ENCODE results near the gene PPM1A.

Gene PPM1A

GRCh38 chr14:60227291-60227690 is 21.7 kb upstream of the PPM1A start:
- DNase-seq: peak; percentile 32

GRCh38 chr14:60229614-60230013 is 19.4 kb upstream of the PPM1A start:
- no peak for DNase-seq

- DNase-seq: no peak
Measured at GRCh38 chr14:60232185-60232584, 16.8 kb upstream of the PPM1A start.

- DNase-seq: no peak
Measured at GRCh38 chr14:60233251-60233650, 15.8 kb upstream of the PPM1A start.

- no peak for DNase-seq
Measured at GRCh38 chr14:60233891-60234290, 15.1 kb upstream of the PPM1A start.

- DNase-seq: no peak
Measured at GRCh38 chr14:60235440-60235839, 13.6 kb upstream of the PPM1A start.

GRCh38 chr14:60238955-60239354 is 10.1 kb upstream of the PPM1A start:
- no peak for DNase-seq

- DNase-seq: no peak
Measured at GRCh38 chr14:60240139-60240856, 8.7 kb upstream of the PPM1A start.

- no peak for DNase-seq
Measured at GRCh38 chr14:60241091-60241490, 7.9 kb upstream of the PPM1A start.

- peak; percentile 73 for DNase-seq
Measured at GRCh38 chr14:60242429-60242828, 6.6 kb upstream of the PPM1A start.

- DNase-seq: peak; percentile 70
Measured at GRCh38 chr14:60245380-60246177, 3.4 kb upstream of the PPM1A start.

GRCh38 chr14:60247994-60248696 is 876 bp upstream of the PPM1A start:
- peak; percentile 96 for DNase-seq

- peak; percentile 92 for DNase-seq
Measured at GRCh38 chr14:60249321-60250256, 568 bp downstream of the PPM1A start.

- peak; percentile 23 for DNase-seq
Measured at GRCh38 chr14:60250257-60251035, 1.4 kb downstream of the PPM1A start.

GRCh38 chr14:60251877-60252276 is 2.9 kb downstream of the PPM1A start:
- no peak for DNase-seq

GRCh38 chr14:60252630-60253029 is 3.6 kb downstream of the PPM1A start:
- no peak for DNase-seq

- DNase-seq: peak; percentile 42
Measured at GRCh38 chr14:60253649-60254048, 4.6 kb downstream of the PPM1A start.

GRCh38 chr14:60254176-60254575 is 5.2 kb downstream of the PPM1A start:
- no peak for DNase-seq

- peak; percentile 30 for DNase-seq
Measured at GRCh38 chr14:60257865-60258264, 8.8 kb downstream of the PPM1A start.

GRCh38 chr14:60265163-60265562 is 16.1 kb downstream of the PPM1A start:
- no peak for DNase-seq

Data from hematopoietic multipotent progenitor cell treated with erythropoietin and hydrocortisone succinate and interleukin-3 and kit ligand, for 4 days (in vitro differentiated cells).